Measurements from ENCODE around the gene PRRT3. TPM values are rescaled to one million over a fixed set of nuclear protein-coding genes. Genes with fewer than 3 reads are reported as not detected.

PRRT3 gene
- total and polyA plus RNA-seq, 2 of the 13 experiments (the other 11 are each of a cell fraction or from before 2014, with no cell fraction given): 0.22 to 0.44 TPM

- TF ChIP-seq TMF1 (CRISPR knock-in tag; IDR thresholded peaks at IDR 0.05; ENCODE audit: low read depth): peak; percentile 47
- no peak for TF ChIP-seq CHD2 (IDR thresholded peaks at IDR 0.05; ENCODE audit: low read depth, low read length)
- peak; percentile 67 for TF ChIP-seq MNT (IDR thresholded peaks at IDR 0.05)
- TF ChIP-seq ZNF543 (CRISPR knock-in tag; IDR thresholded peaks at IDR 0.05): peak; percentile 28; the same call in 1 of the 2 replicates
- TF ChIP-seq KLF6 (CRISPR knock-in tag; IDR thresholded peaks at IDR 0.05): peak; percentile 78; the same call in 1 of the 2 replicates
- no peak for TF ChIP-seq RARG (CRISPR knock-in tag; IDR thresholded peaks at IDR 0.05; ENCODE audit: low read depth)
- TF ChIP-seq EZH2 (conservative IDR thresholded peaks at IDR 0.05; ENCODE audit: low read depth, low read length): no peak
- TF ChIP-seq ELF3 (CRISPR knock-in tag; IDR thresholded peaks at IDR 0.05): peak; percentile 33; the same call in 1 of the 2 replicates
- peak; percentile 40; the same call in 1 of the 2 replicates for TF ChIP-seq ZNF563 (CRISPR knock-in tag; IDR thresholded peaks at IDR 0.05)
- no peak for TF ChIP-seq ZNF367 (CRISPR knock-in tag; IDR thresholded peaks at IDR 0.05; ENCODE audit: borderline replicate concordance)
- TF ChIP-seq NR2F1 (CRISPR knock-in tag; IDR thresholded peaks at IDR 0.05): no peak
- no peak for TF ChIP-seq ZNF124 (CRISPR knock-in tag; IDR thresholded peaks at IDR 0.05)
- peak; percentile 88 for TF ChIP-seq ZNF33B (CRISPR knock-in tag; IDR thresholded peaks at IDR 0.05)
- TF ChIP-seq SMAD9 (CRISPR knock-in tag; IDR thresholded peaks at IDR 0.05): peak; percentile 98
- TF ChIP-seq KDM3A (CRISPR knock-in tag; IDR thresholded peaks at IDR 0.05; ENCODE audit: low read depth): no peak
- peak; percentile 77; the same call in 1 of the 2 replicates for TF ChIP-seq ZNF142 (CRISPR knock-in tag; IDR thresholded peaks at IDR 0.05)
- TF ChIP-seq PLRG1 (conservative IDR thresholded peaks at IDR 0.05): no peak
- TF ChIP-seq ZNF737 (CRISPR knock-in tag; IDR thresholded peaks at IDR 0.05; ENCODE audit: borderline replicate concordance): no peak
- TF ChIP-seq HHEX (CRISPR knock-in tag; IDR thresholded peaks at IDR 0.05): no peak
- TF ChIP-seq CHD4 (IDR thresholded peaks at IDR 0.05; ENCODE audit: borderline replicate concordance, low read length): no peak
- TF ChIP-seq ZBTB33 (CRISPR knock-in tag; IDR thresholded peaks at IDR 0.05): peak; percentile 47
These were observed 4.9 kb downstream of the PRRT3 start (continued) for GRCh38 chr3:9947025-9947995.

Data from HepG2 (cell line).